Head of caudate nucleus (tissue), 42 donors: ENCODE results near the gene RNASE8.

Source experiments
- DNase-seq, 42 donors: peaks; one replicate each; pipeline versions ENCODE4 v3.0.0 to v3.0.0-alpha.2; 2020 to 2021; ENCODE audit warnings: mixed read lengths in 7 of 42
- intact Hi-C: fragments of 100-400 bp; cut with DNase I; formaldehyde crosslinking; loops from one replicate; pipeline ENCODE4 v1.15.0; 2022

RNASE8 gene

DNA sequence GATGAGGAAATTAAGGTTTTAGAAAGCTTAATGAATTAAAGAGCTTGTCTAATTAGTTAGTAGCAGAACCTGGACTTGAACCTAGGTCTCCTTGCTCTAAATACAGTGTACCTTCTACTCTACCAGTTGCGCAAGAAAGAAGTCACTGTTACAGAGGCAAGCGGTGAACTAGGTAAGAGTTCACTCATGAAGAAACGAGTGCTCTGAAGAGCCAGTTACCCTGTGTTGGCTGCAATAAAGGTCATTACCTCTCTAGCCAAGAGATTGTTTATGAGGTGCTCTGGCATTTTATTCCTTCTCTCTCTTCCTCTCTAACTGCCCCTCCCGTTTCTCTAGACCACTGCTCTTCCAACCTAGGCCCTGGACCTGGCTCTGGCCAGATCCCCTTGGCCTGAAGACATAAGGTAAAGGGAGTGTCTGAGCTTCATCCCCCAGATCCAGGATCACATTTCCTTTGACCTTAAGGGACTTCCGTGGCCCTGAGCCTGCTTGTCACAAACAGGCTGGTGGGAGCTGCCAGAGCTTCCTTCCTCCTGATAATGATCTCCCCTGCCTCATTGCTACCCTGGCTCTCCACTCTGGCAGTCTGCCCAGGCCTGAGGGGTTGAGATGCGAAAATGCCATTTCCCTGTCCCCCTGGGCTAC lies 13.5 kb upstream of the RNASE8 start:
- intact Hi-C loops: no loop called here

DNA sequence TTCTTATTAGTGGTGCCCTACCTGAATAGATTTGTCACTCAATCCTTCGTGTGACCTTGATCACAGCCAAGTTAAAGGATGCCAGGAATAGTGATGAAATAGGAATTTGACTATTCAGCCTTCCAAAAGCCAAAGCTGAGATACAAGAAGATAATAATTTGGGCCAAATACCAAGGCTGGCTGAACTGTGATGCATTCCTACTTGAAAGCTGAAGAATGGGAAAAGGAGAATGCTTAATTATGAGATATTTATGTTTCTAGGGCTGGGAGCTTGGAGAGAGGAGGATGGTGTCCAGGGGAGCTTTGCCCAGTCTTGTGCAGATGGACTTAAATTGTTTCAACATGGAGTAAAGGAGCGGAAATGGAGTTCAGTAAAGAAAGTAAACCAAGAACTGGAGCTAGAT lies 10.2 kb upstream of the RNASE8 start:
- intact Hi-C loops: no loop called here
- no peak for DNase-seq

More for the DNA sequence above, 13.5 kb upstream of the RNASE8 start:
- DNase-seq: no peak

DNA sequence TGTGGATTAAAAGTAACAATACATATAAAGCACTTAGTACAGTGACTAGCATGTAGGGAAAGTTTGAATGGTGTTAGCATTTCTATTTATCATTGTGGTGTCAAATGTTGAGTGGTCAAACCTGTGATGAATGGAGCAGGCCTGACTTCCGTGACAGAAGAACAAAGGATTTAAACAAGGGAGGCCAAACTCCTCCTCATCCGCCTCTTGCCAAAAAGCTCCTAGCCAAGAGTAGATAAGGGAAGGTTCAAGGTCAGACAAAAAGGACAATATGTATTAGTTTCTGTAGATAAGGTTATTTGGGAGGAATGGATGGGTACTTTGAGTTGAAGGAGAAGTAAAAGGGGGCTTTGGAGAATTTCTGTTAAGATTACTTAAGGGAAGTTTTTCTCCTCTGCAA lies 9.0 kb upstream of the RNASE8 start:
- intact Hi-C loops: no loop called here
- DNase-seq: no peak

DNA sequence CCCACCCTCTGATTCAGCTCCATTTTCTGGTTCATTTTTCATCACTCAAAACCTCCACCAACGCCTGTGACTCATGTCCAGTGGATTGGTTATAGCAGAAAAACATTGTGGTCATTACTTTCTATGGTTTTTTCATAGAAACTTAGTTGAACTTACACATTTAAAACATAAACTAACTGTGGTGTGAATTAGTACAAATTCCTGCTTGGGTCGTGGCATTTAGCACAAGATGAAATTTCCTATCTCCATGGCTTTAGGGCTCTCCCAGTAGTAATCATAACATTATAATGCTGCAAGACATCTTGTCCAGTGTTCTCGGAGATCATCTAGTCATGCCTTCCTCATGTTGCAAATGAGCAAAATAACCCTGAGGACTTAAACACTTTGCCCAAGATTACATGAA lies 8.3 kb upstream of the RNASE8 start:
- intact Hi-C loops: no loop called here

DNA sequence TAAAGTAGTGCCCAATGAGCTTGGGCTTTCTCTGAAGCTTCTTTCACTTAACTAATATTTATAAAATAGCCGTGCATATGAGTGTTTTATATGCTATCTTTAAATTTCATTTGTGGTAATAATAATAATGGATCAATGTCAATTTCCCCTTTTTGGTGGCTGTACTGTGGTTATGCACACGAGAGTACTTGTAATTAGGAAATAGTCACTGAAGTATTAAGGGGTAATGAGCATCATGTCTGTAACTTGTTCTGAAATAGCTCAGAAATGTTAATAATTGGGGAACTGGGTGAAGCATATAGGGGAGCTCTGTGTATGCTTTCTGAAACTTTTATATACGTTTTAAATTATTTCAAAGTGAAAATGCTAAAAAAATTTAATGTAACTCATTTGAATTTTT lies 7.0 kb upstream of the RNASE8 start:
- intact Hi-C loops: no loop called here
- DNase-seq: no peak

More for the DNA sequence above, 8.3 kb upstream of the RNASE8 start:
- DNase-seq: no peak

DNA sequence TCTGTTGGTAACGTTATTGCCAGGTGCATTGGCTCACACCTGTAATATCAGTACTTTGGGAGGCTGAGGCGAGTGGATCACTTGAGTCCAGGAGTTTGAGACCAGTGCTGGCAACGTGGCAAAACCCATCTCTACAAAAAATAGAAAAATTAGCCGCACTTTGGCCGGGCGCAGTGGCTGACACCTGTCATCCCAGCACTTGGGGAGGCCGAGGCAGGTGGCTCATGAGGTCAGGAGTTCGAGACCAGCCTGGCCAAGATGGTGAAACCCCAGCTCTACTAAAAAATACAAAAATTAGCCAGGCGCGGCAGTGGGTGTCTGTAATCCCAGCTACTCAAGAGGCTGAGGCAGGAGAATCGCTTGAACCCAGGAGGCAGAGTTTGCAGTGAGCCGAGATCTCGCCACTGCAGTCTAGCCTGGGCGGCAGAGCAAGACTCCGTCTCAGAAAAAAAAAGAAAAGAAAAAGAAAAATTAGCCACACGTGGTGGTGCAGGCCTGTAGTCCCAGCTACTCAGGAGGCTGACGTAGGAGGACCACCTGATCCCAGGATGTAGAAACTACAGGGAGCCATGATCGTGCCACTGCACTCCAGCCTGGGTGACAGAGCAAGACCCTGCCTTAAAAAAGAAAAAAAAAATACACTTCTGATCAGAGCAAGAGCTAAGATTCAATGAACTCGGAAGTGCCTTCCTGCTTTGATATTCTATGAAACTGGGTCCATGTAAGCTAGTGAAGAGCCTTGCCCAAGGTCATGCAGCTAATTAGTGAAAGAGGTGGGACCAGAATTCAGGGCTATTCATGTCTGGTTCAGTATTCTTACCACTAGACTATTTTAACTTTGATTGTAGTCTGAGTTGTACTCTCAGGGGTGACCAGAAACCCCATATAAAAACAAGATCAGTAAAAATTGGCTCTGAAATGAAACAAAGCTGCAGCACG lies 4.2 kb upstream of the RNASE8 start:
- no peak for DNase-seq
- intact Hi-C loops: no loop called here

DNA sequence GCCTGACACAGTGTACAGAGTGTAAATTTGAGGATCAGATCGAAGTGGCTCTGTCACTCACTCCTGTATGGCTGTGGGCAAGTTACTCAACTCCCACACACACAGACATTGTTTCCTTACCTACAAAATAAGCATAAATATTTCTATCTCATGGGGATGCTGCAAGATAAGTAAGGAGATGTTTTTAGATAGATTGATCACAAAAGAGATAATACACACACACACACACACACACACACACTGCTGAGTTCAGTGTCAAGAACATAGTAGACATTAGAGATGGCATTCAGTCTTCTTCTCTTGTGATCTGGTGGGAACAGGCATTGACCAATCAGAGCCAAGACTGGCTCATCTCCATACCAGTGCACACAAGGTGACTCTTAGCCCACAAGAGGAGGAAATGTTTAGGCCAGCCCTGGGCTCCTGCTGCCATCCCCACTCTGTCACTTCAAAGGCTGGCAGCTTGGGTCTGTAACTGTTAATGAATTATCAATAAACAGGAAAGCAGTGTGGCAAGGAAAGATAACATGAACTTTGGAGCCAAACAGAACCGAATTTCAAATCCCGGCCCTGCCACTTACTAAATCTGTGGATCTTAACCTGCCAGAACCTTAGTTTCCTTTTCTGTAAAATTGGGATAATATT lies 3.4 kb upstream of the RNASE8 start:
- no peak for DNase-seq
- intact Hi-C loops: no loop called here

DNA sequence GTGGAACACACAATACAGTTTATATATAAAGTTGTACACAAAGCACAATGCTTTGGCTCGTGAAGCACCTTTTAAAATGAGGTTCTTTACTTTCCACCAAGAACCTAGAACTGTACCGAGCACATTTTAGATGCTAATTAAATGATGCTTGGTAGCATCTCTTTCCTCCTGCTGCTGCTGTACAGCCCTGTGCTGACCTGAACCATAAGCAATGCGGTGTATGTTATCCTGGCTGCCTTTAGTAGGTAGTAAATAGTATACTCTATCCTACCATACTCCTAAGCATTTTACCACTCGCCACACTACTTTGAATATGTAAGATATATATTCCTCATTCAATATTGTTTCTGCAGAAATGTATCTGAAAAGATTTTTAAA lies 2.9 kb upstream of the RNASE8 start:
- no peak for DNase-seq
- intact Hi-C loops: no loop called here

DNA sequence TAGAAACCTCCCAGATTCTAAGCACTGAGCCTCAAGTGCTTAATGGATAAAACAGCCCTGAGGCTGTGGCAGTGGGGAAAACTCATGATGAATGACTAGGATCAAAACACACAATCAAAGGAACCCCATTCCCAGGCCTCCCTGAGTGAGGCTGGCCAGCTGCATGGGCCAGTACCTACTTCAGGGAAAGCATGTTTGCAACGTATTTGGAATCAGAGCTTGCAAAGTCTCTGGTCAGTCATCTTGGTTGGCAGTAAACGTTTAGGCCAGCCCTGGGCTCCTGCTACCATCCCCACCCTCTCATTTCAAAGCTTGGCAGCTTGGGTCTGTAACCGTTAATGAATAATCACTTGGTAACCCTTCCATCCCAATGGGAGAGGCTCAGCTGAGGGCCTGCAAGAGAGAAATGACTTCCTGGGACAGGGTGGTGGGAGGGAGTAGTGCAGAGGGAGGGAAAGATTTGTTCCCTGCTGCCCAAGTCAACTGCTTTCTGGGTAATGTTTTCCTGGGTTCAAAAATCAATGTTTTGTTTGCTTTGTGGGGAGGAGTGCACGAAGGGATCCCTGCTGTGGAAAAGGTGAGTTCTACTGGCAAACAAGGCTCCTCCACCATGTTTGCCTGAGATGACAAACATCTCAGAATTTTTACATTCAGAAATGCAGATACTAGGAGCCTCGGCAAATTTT lies 2.0 kb upstream of the RNASE8 start:
- intact Hi-C loops: no loop called here
- DNase-seq: no peak

DNA sequence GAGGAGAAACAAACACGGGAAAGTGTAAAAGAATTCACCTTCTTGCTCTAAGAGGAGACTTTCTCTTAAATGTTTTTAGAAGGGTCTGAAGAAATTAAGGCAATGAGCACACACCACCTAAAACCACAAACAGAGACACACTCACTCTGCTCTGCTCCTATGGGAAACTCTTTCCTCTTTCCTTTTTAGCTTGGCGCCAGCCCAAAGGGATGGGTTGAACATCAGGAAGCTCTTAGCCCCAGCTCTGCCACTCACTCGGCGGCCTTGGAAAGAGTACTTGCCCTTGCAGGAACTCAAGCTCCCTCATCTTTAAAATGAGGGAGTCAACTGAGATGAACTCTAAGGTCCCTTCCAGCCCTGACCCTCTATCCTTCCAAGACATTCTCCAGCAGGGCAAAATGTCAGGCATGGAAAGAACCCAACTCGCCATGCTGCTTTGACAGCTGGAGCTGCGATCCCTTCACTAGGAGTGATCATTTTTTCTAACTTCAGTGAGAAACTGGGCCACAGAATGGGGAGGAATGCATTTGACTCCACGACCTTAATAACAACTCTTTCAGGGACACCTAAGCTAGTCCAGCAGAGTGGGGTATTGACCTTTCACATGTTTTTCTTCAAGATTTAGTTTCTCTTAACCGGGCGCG lies 980 bp upstream of the RNASE8 start:
- no peak for DNase-seq
- intact Hi-C loops: no loop called here

DNA sequence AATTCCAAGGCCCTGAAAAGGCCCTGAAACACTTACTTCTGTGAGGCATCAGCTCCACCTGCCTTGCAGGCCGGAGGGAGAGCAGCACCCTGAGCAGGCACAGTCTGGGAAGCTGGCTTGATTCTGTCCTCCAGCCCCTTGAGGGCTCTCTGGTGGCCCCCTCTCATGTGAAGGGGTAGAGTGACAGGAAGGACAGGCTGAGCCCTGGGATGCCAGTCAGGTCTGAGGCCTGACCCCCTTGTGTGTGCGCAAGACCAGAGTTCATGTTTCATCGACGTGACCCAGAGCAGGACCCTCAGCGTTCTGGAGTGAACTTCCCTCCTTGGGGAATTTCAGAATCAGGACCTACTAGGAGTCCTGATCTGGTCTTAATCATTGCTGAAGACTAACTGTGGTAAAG lies 1.3 kb downstream of the RNASE8 start:
- no peak for DNase-seq
- intact Hi-C loops: no loop called here

DNA sequence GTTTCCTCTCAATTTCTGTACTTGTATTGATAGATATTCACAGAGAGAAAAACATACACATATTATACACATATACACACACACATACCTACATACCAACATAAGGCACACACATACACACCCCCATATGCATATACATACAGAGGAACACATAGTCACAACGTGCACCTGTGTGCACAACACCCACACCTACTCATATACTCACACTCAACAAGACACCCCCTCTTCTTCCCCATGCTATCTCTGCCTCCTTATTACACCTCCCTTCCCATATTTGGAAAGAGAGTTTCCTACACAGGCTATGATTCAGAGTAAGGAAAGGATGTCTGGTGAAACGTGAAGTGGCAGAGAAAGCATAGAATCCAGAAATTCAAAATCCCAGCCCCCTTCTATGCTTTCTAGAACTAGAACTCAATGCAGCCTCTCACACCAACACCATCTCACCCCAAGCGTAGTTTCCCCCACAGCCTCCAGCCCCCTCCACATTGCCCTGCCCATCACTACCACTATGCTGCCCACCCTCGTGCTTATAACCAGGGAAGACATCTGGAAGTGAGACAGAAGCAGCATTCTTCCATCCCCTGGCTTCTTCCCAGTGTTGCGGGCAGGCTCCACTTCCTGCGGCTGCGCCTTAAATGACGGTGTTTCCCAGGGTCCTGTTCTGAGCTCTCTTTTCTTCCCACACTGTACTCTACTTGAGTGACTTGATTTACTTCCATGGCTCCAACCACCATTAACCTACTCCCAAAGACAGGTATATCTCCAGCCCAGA lies 2.4 kb downstream of the RNASE8 start:
- intact Hi-C loops: no loop called here
- DNase-seq: peak in 25 of 42 donors; percentile 7 to 66 (median 40)

DNA sequence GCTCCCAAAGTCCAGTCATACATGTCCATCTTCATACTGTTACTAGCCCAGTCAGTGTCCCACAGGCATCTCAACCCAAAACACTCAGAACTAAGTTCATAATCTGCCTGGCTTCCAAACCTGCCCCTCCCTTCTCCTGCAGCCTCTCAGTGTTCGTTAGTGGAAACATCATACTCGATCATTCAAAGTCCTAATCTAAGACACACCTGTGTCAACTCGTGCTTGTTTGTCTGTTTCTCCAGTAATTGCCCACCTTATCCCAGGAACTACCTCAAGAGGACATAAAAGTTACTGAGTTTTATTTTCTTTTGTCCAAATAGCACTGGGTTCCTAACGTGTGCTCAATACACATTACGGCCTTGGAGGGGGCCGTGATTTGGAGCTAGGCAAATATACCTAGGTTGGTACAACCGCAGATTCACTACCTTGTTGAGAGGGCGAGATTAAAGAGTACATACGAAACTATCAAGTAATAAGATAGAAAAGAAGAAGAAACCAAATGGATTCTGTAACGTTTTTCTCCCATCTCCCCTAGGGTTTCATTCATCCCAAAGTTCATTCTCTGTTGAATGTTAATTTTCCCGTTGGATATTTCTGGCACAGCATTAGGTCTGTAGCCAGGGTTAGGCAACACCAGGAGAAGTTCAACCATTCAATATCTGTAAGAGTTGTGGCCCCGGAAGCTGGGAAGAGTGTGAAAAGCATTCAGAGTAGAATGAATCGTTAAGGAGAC lies 3.2 kb downstream of the RNASE8 start:
- no peak for DNase-seq
- intact Hi-C loops: no loop called here

DNA sequence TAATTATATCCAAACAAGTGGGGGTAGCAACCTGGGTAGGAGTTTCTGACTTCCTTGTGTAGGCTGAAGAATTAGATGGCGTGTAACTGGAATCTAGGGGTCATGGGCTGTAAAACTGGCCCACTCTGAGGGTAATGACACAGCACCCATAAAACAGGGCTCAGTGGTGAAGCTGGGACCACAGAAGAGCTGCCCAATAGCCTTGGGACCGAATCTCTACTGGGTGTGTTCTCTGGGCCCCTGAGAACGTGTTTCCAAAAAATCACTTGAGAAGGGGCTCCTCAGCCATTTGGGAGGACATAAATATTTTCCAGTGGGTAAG lies 3.7 kb downstream of the RNASE8 start:
- intact Hi-C loops: no loop called here
- DNase-seq: no peak

DNA sequence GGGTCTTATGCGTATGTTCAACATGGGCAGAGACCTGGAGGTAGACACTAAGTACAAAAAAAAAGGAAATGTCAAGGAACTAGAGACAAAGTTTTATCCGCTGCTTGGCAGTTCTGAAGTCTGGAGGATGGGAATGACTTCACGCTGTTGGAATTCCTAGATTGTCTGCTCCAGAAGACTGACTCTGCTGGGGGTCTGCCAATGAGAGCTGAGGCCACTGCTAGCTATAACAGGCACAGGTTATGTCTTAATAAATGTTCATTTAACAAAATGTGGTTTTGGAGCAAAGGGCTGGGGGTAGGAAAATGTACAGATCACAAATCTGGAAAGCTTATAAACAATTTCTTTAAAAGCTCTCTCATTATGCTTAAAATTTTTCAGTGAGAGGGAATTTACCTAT lies 5.9 kb downstream of the RNASE8 start:
- intact Hi-C loops: no loop called here
- no peak for DNase-seq

DNA sequence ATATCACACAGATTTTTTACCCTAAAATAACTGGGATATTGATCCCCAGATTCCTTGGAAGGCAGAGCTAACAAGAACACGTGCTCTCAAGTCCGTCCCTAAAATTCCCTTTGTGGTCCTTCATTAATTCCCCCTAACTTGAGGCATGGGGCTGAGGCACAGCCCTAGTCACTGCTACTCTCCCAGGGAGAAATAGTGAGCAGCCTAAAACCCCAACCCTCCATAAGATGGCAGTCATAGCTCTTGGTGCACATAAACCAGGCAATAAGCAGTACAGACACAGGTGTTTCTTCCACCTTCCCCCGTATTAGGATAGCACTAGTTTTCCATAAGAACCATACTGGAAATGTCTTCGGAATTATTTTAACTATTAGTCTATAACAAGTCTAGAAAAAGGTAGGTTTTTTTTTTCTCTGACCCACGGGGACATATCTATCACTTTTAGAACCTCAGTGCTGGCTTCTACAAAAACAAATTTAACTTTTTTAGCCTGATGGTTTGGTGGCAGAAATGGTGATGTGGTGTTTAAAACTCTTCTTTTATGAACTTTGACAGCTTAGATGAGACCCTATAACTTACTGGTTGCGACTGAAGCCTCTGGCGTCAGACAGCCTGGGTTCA lies 9.4 kb downstream of the RNASE8 start:
- DNase-seq: peak in 1 of 42 donors; percentile 16
- intact Hi-C loops: no loop called here
